A549 treated with RU486 at 1 μM for 4 hours (cell line): ENCODE results near the gene UNC5B. TPM values are rescaled to one million over a fixed set of nuclear protein-coding genes. Genes with fewer than 3 reads are reported as not detected.

ENCODE experiments used
- total RNA-seq: library from RNA; stranded (reverse); fragments of 200-300 nt; extraction: Qiagen RNA extraction; gene quantifications from 5 replicates; pipeline ENCODE4 v1.2.3, GENCODE V29; 2022; ENCODE audit warnings: low read depth

UNC5B gene
- 0.48 to 0.83 TPM (median 0.76 TPM) in 5 replicates for total RNA-seq

DNA sequence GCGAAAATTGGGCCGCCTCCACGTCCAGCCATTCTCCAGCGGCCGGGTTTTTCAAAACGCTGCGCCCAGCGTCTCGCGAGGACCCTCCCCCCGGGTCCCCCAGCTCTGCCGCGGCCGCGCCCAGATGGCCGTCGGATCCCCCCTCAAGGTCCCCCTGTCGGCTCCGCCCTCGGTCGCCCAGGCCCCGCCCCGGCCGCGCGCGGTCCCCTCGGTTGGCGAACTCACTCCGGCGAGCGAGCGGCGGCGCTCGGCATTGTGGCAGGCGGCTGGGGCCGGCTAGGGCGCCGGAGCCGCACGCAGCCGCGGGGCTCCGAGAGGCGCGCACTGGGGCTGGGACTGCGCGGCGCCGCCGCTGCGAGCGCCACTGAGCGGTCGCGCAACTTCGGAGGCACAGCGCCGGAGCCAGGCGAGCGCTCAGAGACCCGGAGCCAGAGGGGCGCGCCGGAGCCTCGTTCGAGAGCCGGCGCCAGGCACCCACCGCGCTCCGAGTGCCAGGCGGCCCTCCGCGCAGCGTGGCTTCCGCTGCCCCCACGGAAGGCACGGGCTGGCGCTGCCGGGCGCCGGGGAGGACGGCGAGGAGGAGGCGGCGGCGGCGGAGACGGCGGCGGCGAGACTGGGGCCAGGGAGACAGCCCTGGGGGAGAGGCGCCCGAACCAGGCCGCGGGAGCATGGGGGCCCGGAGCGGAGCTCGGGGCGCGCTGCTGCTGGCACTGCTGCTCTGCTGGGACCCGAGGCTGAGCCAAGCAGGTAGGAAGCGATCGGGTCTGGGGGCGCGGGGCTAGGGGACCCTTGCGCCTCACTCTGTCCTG, at the start of gene UNC5B:
TSS of gene UNC5B (plus strand) at position 253 of the 809 bp plus-strand sequence. CDS start at position 669, 416 bp downstream.

DNA sequence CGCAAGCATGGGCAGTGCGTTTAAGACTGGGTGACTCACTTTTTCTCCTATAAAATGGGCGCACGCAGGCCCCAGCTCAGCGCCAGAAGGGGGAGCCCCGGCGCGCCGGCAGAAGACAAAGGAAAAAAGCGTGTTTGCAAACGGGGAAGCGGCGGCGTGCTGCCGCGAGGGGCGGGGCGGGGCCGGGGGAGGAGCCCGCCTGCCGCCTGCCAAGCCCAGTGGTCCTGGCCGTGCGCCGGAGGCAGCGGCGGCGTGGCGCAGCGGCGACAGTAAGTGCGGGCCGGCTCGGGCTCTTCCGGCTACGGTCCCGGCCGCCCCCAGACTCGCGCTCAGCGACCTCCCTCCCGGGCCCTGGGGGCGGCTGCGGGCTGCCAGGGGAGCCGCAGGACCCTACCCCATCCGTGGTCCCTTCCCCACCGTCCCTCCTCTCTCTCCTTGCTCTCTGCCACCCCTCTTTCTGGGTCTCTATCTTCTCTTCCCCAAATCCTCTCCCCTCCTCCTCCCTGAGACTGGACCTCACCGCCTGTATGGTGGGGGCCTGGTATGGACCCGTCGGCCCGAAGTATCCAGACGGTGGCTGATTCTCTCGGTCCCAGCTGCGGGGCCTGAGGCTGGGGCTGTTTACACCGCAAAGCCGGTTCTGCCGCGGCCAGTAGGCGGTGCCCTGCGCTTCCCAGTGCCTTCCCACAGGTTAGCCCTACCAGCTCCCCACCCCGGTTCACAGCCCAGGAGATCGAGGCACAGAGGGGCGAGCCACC, 106.9 kb downstream of the UNC5B start, which contains the start of gene SLC29A3:
TSS of gene SLC29A3 (plus strand) at position 218 of the 758 bp plus-strand sequence. CDS start at position 269, 51 bp downstream.

Other genes starting within 250 kb of the UNC5B start
- 15.1 to 19.4 TPM (median 16.3 TPM) in 5 replicates for gene SLC29A3, start 106.7 kb downstream of the UNC5B start, total RNA-seq
- 1.9 to 3.2 TPM (median 2.8 TPM) in 5 replicates for gene CDH23, start 184.3 kb downstream of the UNC5B start, total RNA-seq